GM21786 (cell line): ENCODE data around the gene GEMIN4.
"Not testable (repeated sequence)": the region's sequence is repeated elsewhere in the genome, so short reads cannot be mapped to it uniquely, and the experiment has no call there.

ENCODE experiments used
- ATAC-seq: cut with Tn5 transposase; IDR thresholded peaks from one replicate; pipeline ENCODE4 v1.9.1; 2021; ENCODE audit not compliant: unreplicated experiment

GEMIN4 gene

GRCh38 chr17:704111-704864 is 47.8 kb downstream of the GEMIN4 start:
- no peak for ATAC-seq

GRCh38 chr17:703081-703875 is 48.8 kb downstream of the GEMIN4 start:
- no peak for ATAC-seq

- no peak for ATAC-seq
Measured at GRCh38 chr17:700504-701094, 51.5 kb downstream of the GEMIN4 start.

GRCh38 chr17:699345-699744 is 52.7 kb downstream of the GEMIN4 start:
- no peak for ATAC-seq

- ATAC-seq, result not testable (repeated sequence)
Measured at GRCh38 chr17:698096-698495, 54.0 kb downstream of the GEMIN4 start.

GRCh38 chr17:697682-698081 is 54.4 kb downstream of the GEMIN4 start:
- no peak for ATAC-seq

GRCh38 chr17:696369-696768 is 55.7 kb downstream of the GEMIN4 start:
- no peak for ATAC-seq
